B cell (primary cell): ENCODE results near the gene CAPN9. TPM values are rescaled to one million over a fixed set of nuclear protein-coding genes. Genes with fewer than 3 reads are reported as not detected.

Experiments
- ATAC-seq: fragments of 200-7000 bp; cut with Tn5 transposase; one replicate; pipeline ENCODE4 v1.10.0; 2021; ENCODE audit warnings: low read depth, mild to moderate bottlenecking, moderate number of reproducible peaks, moderate library complexity
- CTCF ChIA-PET: fragments of 350-600 bp; sonication (Branson Sonifier 250); formaldehyde crosslinking; loops from one replicate; lab custom pipeline; 2021; ENCODE audit warnings: antibody characterized with exemption, inconsistent platforms; lab: Charles Lee
- POLR2A ChIA-PET: fragments of 350-600 bp; sonication (Branson Sonifier 250); formaldehyde crosslinking; loops from one replicate; lab custom pipeline; 2021; ENCODE audit warnings: antibody characterized with exemption; lab: Charles Lee
- DNase-seq: peaks from one replicate; pipeline ENCODE4 v3.0.0; 2013
- H2AFZ ChIP-seq: 2 replicates; pipeline ENCODE4 v1.6.1; 2012; ENCODE audit warnings: mild to moderate bottlenecking, low read depth, low read length; ENCODE audit not compliant: insufficient read depth, poor library complexity, severe bottlenecking
- H3K27ac ChIP-seq, 2 donors: 1 replicate in 1 of 2; 2 replicates in 1 of 2; pipeline ENCODE4 v1.5.1; 2012 to 2013; ENCODE audit warnings: low read length in 2 of 2, mild to moderate bottlenecking in 2 of 2, moderate library complexity in 1 of 2
- H3K27me3 ChIP-seq, 4 experiments: fragments of 200-600 bp in 1 of 4; sonication (generic) in 1 of 4; replicated peaks in 1 of 4; 1 replicate in 2 of 4; 2 replicates in 2 of 4; pipeline versions ENCODE4 v1.6.1 to v1.7.0; 2013 to 2016; ENCODE audit warnings: low read length in 3 of 4, mild to moderate bottlenecking in 2 of 4, mixed read lengths in 1 of 4, moderate library complexity in 1 of 4; ENCODE audit not compliant: insufficient read depth in 4 of 4, control insufficient read depth in 3 of 4; ENCODE audit errors: control extremely low read depth in 1 of 4
- H3K36me3 ChIP-seq, 2 experiments: replicated peaks in 1 of 2; 1 replicate in 1 of 2; 2 replicates in 1 of 2; pipeline versions ENCODE4 v1.6.1 to v1.7.1; 2013; ENCODE audit warnings: low read length in 1 of 2; ENCODE audit not compliant: insufficient read depth in 2 of 2, control insufficient read depth in 1 of 2; ENCODE audit errors: control extremely low read depth in 1 of 2, extremely low read depth in 1 of 2
- H3K4me1 ChIP-seq, 2 donors: fragments of 200-600 bp in 1 of 2; sonication (generic) in 1 of 2; 1 replicate in 1 of 2; 2 replicates in 1 of 2; pipeline versions ENCODE4 v1.5.1 to v1.6.1; 2013 to 2017; ENCODE audit warnings: low read length in 2 of 2; ENCODE audit not compliant: control insufficient read depth in 2 of 2, insufficient read depth in 2 of 2
- H3K4me2 ChIP-seq: replicated peaks from 2 replicates; pipeline ENCODE3; 2012; ENCODE audit warnings: mild to moderate bottlenecking, low read depth, low read length; ENCODE audit not compliant: poor library complexity, severe bottlenecking
- H3K4me3 ChIP-seq, 5 experiments: fragments of 200-600 bp in 1 of 5; sonication (generic) in 1 of 5; 1 replicate in 3 of 5; 2 replicates in 2 of 5; pipeline versions ENCODE4 v1.5.1 to v1.7.0; 2011 to 2016; ENCODE audit warnings: low read length in 4 of 5, mild to moderate bottlenecking in 4 of 5, low read depth in 2 of 5, control low read depth in 1 of 5, moderate library complexity in 1 of 5; ENCODE audit not compliant: insufficient read depth in 1 of 5; ENCODE audit errors: control extremely low read depth in 1 of 5, extremely low read depth in 1 of 5
- H3K79me2 ChIP-seq: fragments of 200-600 bp; sonication (generic); one replicate; pipeline ENCODE4 v1.6.0; 2016; ENCODE audit warnings: low read length; ENCODE audit not compliant: control insufficient read depth, insufficient read depth
- H3K9ac ChIP-seq: fragments of 200-600 bp; sonication (generic); 2 replicates; pipeline ENCODE4 v1.6.1; 2017; ENCODE audit warnings: mild to moderate bottlenecking, low read length, moderate library complexity
- H3K9me3 ChIP-seq, 3 donors: one replicate each; pipeline versions ENCODE4 v1.6.1 to v1.7.1; 2013; ENCODE audit warnings: low read length in 2 of 3; ENCODE audit not compliant: control insufficient read depth in 2 of 3, insufficient read depth in 1 of 3; ENCODE audit errors: control extremely low read depth in 1 of 3
- H4K20me1 ChIP-seq: 2 replicates; pipeline ENCODE4 v1.6.0; 2012; ENCODE audit warnings: mild to moderate bottlenecking, low read length; ENCODE audit not compliant: insufficient read depth, control insufficient read depth, poor library complexity, severe bottlenecking
- H3K27ac Mint-ChIP-seq: one replicate; pipeline ENCODE4 v1.8.0; 2021; ENCODE audit warnings: mixed read lengths
- H3K27me3 Mint-ChIP-seq: one replicate; pipeline ENCODE4 v1.8.0; 2021; ENCODE audit warnings: mixed read lengths
- H3K4me1 Mint-ChIP-seq: one replicate; pipeline ENCODE4 v1.8.0; 2021; ENCODE audit warnings: mixed read lengths
- H3K4me3 Mint-ChIP-seq: one replicate; pipeline ENCODE4 v1.8.0; 2021; ENCODE audit warnings: mixed read lengths
- H3K9me3 Mint-ChIP-seq: one replicate; pipeline ENCODE4 v1.8.0; 2022; ENCODE audit warnings: mixed read lengths; ENCODE audit not compliant: insufficient read depth
- EZH2 ChIP-seq: IDR thresholded peaks from 2 replicates; pipeline ENCODE4 v1.6.1; 2012; ENCODE audit warnings: borderline replicate concordance, low read depth, mild to moderate bottlenecking, moderate library complexity, low read length; ENCODE audit not compliant: insufficient read depth, poor library complexity, severe bottlenecking
- WGBS: methylation state at CpG from one replicate; pipeline ENCODE4 v1.1.5; 2013; ENCODE audit warnings: missing lambda C conversion rate; ENCODE audit not compliant: insufficient coverage; 5-methylcytosine and 5-hydroxymethylcytosine counted together
- intact Hi-C: fragments of 100-400 bp; cut with micrococcal nuclease; formaldehyde crosslinking; loops from one replicate; pipeline ENCODE4 v1.10.0; 2022
- polyA plus RNA-seq: library from polyadenylated mRNA; depleted of rRNA; stranded (reverse); fragments of >200 nt; gene quantifications from 2 replicates; pipeline ENCODE4 v1.2.3, GENCODE V29; 2012
- total RNA-seq, 2 donors: library from RNA; stranded (reverse); fragments of 120-200 nt in 1 of 2; gene quantifications; 1 replicate in 1 of 2; 2 replicates in 1 of 2; pipeline versions ENCODE4 v1.2.3 to v1.2.4, GENCODE V29; 2013 to 2022
- TF ChIP-seq, protein P1 (sequence below): fragments of 200-600 bp; IDR thresholded peaks from one replicate; pipeline ENCODE4 v1.8.0; 2022; ENCODE audit warnings: antibody characterized with exemption, mild to moderate bottlenecking

CAPN9 gene
- total and polyA plus RNA-seq, 2 donors (not counting 1 experiment from before 2014, with no cell fraction given), result not detected

DNA sequence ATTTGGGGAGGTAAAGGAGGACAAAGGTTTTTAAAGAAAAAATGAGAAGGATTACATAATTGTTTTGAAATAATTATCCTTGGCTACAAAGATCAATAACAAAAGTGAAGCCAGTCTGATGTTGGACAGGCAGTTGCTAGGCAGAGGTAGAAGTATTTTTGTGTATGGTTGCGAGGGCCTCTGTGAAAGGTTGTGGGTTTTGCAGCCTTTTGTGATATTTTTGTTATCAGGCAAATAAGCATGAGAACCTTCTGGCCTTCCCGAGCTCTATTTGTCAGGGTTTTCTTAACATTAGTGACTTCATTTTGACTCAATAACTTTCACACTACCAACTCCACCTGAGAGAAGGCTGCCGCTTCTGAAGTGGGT lies 39.2 kb downstream of the CAPN9 start:
- WGBS, result no CpG with 5 or more reads among the region's 3 CpGs
- no peak for ATAC-seq
- H3K27ac Mint-ChIP-seq, result no peak overlapping the region

DNA sequence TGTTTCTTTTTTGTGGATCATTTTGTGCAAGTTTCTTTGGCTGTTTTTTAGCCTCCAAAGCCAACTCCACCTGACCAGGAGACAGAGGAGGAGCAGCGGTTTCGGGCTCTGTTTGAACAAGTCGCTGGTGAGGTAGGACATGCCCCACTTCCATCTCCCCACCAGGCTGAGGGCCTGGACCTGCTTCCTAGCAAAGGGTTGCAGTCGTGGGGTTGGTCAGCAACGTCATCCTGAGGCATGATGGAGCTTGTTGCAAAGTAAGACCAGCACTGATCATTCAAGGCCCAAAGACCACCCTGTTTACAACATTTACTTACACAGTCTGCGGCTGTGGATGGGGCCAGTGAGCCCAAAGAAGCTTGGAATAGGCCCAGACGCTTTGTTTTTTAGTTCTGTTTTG lies 40.3 kb downstream of the CAPN9 start:
- no peaks in the 10 kb centered on the region for H3K4me1 Mint-ChIP-seq
- no peak for TF ChIP-seq EZH2
- TF ChIP-seq, protein P1, sequence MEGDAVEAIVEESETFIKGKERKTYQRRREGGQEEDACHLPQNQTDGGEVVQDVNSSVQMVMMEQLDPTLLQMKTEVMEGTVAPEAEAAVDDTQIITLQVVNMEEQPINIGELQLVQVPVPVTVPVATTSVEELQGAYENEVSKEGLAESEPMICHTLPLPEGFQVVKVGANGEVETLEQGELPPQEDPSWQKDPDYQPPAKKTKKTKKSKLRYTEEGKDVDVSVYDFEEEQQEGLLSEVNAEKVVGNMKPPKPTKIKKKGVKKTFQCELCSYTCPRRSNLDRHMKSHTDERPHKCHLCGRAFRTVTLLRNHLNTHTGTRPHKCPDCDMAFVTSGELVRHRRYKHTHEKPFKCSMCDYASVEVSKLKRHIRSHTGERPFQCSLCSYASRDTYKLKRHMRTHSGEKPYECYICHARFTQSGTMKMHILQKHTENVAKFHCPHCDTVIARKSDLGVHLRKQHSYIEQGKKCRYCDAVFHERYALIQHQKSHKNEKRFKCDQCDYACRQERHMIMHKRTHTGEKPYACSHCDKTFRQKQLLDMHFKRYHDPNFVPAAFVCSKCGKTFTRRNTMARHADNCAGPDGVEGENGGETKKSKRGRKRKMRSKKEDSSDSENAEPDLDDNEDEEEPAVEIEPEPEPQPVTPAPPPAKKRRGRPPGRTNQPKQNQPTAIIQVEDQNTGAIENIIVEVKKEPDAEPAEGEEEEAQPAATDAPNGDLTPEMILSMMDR, result no peak
- ATAC-seq (no peak), DNase-seq (no peak)
- Histone ChIP-seq H3K4me3 (no peak overlapping the region), H3K4me1 (no peaks in the 10 kb centered on the region), H3K27me3 (no peaks in the 10 kb centered on the region), H3K9me3 (peaks cover 0 to 6% (median 0%) of the 10 kb centered on the region in 3 donors), H3K36me3 (no peaks in the 10 kb centered on the region), H3K27ac (no peak overlapping the region), H3K4me2 (no peak overlapping the region), H4K20me1 (no peaks in the 10 kb centered on the region), H3K79me2 (no peaks in the 10 kb centered on the region), H3K9ac (no peak overlapping the region), H2AFZ (no peak overlapping the region)
- H3K4me3 Mint-ChIP-seq, result no peak overlapping the region
- 75% methylated on average over 2 of the region's 7 CpGs for WGBS
- H3K27ac Mint-ChIP-seq, result no peak overlapping the region
- CTCF ChIA-PET, result no interaction called here
- POLR2A ChIA-PET, result no interaction called here
- intact Hi-C loops, result no loop called here
- peaks cover 21% of the 10 kb centered on the region for H3K27me3 Mint-ChIP-seq
- H3K9me3 Mint-ChIP-seq, result no peaks in the 10 kb centered on the region

More for the DNA sequence above, 39.2 kb downstream of the CAPN9 start:
- Histone ChIP-seq H3K27me3 (peaks cover 0 to 4% (median 0%) of the 10 kb centered on the region in 4 experiments), H3K79me2 (no peaks in the 10 kb centered on the region), H3K4me3 (no peak overlapping the region), H3K36me3 (no peaks in the 10 kb centered on the region), H3K9ac (no peak overlapping the region), H3K4me2 (no peak overlapping the region), H3K4me1 (no peaks in the 10 kb centered on the region), H3K27ac (no peak overlapping the region), H3K9me3 (peaks cover 0 to 6% (median 0%) of the 10 kb centered on the region in 3 donors), H2AFZ (no peak overlapping the region), H4K20me1 (no peaks in the 10 kb centered on the region)
- TF ChIP-seq, protein P1, result no peak
- TF ChIP-seq EZH2, result no peak
- intact Hi-C loops, result no loop called here
- H3K9me3 Mint-ChIP-seq, result no peaks in the 10 kb centered on the region
- H3K27me3 Mint-ChIP-seq, result peaks cover 17% of the 10 kb centered on the region
- no peak overlapping the region for H3K4me3 Mint-ChIP-seq
- ChIA-PET POLR2A (no interaction called here), CTCF (no interaction called here)
- no peak for DNase-seq
- H3K4me1 Mint-ChIP-seq, result no peaks in the 10 kb centered on the region
